GM18519 (cell line): ENCODE measurements around the gene MYL4.
"Not testable (repeated sequence)": the region's sequence is repeated elsewhere in the genome, so short reads cannot be mapped to it uniquely, and the experiment has no call there.

ENCODE experiments used
- ATAC-seq: cut with Tn5 transposase; IDR thresholded peaks from one replicate; pipeline ENCODE4 v1.9.1; 2021; ENCODE audit warnings: mild to moderate bottlenecking, moderate library complexity; ENCODE audit not compliant: unreplicated experiment, low FRiP score

Gene MYL4

GRCh38 chr17:47268964-47269363 is 59.8 kb downstream of the MYL4 start:
- ATAC-seq = not testable (repeated sequence)

GRCh38 chr17:47269561-47270280 is 60.6 kb downstream of the MYL4 start:
- ATAC-seq = not testable (repeated sequence)

GRCh38 chr17:47270946-47271705 is 62.0 kb downstream of the MYL4 start:
- ATAC-seq = no peak

GRCh38 chr17:47272491-47272890 is 63.3 kb downstream of the MYL4 start:
- ATAC-seq = no peak

GRCh38 chr17:47273245-47273644 is 64.1 kb downstream of the MYL4 start:
- no peak for ATAC-seq
